Esophagus muscularis mucosa (tissue), 4 donors: ENCODE results near the gene RHOT2. TPM values are rescaled to one million over a fixed set of nuclear protein-coding genes. Genes with fewer than 3 reads are reported as not detected.

ENCODE experiments used
- DNase-seq: peaks from one replicate; pipeline ENCODE4 v3.0.0-alpha.2; 2017; ENCODE audit errors: extremely low spot score
- H3K27ac ChIP-seq, 4 donors: fragments of 200-600 bp; sonication (generic); replicated peaks in 1 of 4; 1 replicate in 3 of 4; 2 replicates in 1 of 4; pipeline ENCODE4 v1.5.1; 2016 to 2019; ENCODE audit warnings: mild to moderate bottlenecking in 1 of 4
- H3K27me3 ChIP-seq, 4 donors: fragments of 200-600 bp; sonication (generic); one replicate each; pipeline versions ENCODE4 v1.5.1 to v1.6.0; 2016 to 2019
- H3K36me3 ChIP-seq, 4 donors: fragments of 200-600 bp; sonication (generic); one replicate each; pipeline ENCODE4 v1.5.1; 2016 to 2019
- H3K4me1 ChIP-seq, 4 donors: fragments of 200-600 bp; sonication (generic); one replicate each; pipeline ENCODE4 v1.5.1; 2016 to 2019
- H3K4me3 ChIP-seq, 4 donors: fragments of 200-600 bp; sonication (generic); 1 replicate in 2 of 4; 2 replicates in 2 of 4; pipeline ENCODE4 v1.5.1; 2016 to 2019; ENCODE audit warnings: mild to moderate bottlenecking in 4 of 4, moderate library complexity in 1 of 4
- H3K9me3 ChIP-seq, 4 donors: fragments of 200-600 bp; sonication (generic); 1 replicate in 3 of 4; 2 replicates in 1 of 4; pipeline ENCODE4 v1.5.1; 2016 to 2019
- EP300 ChIP-seq: sonication (generic); formaldehyde crosslinking; IDR thresholded peaks from one replicate; pipeline ENCODE4 v1.6.1; 2017; ENCODE audit warnings: antibody characterized with exemption
- POLR2A ChIP-seq: fragments of 450-650 bp; IDR thresholded peaks from one replicate; pipeline ENCODE4 v1.6.1; 2017; ENCODE audit warnings: antibody characterized with exemption, moderate library complexity, mild to moderate bottlenecking, low read depth
- POLR2AphosphoS5 ChIP-seq, 2 donors: sonication (generic); formaldehyde crosslinking; IDR thresholded peaks; one replicate each; pipeline ENCODE4 v1.6.1; 2017; ENCODE audit warnings: antibody characterized with exemption in 2 of 2
- WGBS: methylation state at CpG from one replicate; pipeline ENCODE4 v1.1.5; 2018; 5-methylcytosine and 5-hydroxymethylcytosine counted together
- intact Hi-C: fragments of 100-400 bp; cut with DNase I; formaldehyde crosslinking; loops from one replicate; pipeline ENCODE4 v1.15.1; 2023
- total RNA-seq, 4 donors: library from RNA; depleted of rRNA; stranded (reverse); fragments of >200 nt; gene quantifications; one replicate each; pipeline versions ENCODE4 v1.1.0 to v1.2.1, GENCODE V29; 2016
- TF ChIP-seq, protein P1 (sequence below), 3 experiments: fragments of 200-600 bp in 2 of 3; fragments of 450-650 bp in 1 of 3; sonication (generic) in 2 of 3; IDR thresholded peaks; one replicate each; pipeline ENCODE4 v1.5.1; 2017 to 2019; ENCODE audit warnings: antibody characterized with exemption in 3 of 3, mild to moderate bottlenecking in 2 of 3, moderate library complexity in 1 of 3

Gene RHOT2
- total RNA-seq, 4 donors from 2014 or later, result 34.5 to 67.5 (median 58.6) TPM

- DNase-seq, result no peak
- peak overlapping the region; percentile 73 to 87 (median 80) for H3K27ac ChIP-seq
Measured at GRCh38 chr16:683396-684070, 15.6 kb downstream of the RHOT2 start.

GRCh38 chr16:684071-684794, 16.3 kb downstream of the RHOT2 start, which contains the start of gene JMJD8:
TSS of gene JMJD8 (minus strand) at chr16:684334. CDS start at chr16:684319, 15 bp downstream.
- no peak for TF ChIP-seq EP300
- TF ChIP-seq POLR2A, result peak; percentile 25
- TF ChIP-seq POLR2AphosphoS5 (IDR thresholded peaks at IDR 0.05), result peak; percentile 86 to 94
- TF ChIP-seq, protein P1, sequence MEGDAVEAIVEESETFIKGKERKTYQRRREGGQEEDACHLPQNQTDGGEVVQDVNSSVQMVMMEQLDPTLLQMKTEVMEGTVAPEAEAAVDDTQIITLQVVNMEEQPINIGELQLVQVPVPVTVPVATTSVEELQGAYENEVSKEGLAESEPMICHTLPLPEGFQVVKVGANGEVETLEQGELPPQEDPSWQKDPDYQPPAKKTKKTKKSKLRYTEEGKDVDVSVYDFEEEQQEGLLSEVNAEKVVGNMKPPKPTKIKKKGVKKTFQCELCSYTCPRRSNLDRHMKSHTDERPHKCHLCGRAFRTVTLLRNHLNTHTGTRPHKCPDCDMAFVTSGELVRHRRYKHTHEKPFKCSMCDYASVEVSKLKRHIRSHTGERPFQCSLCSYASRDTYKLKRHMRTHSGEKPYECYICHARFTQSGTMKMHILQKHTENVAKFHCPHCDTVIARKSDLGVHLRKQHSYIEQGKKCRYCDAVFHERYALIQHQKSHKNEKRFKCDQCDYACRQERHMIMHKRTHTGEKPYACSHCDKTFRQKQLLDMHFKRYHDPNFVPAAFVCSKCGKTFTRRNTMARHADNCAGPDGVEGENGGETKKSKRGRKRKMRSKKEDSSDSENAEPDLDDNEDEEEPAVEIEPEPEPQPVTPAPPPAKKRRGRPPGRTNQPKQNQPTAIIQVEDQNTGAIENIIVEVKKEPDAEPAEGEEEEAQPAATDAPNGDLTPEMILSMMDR (IDR thresholded peaks at IDR 0.05), result peak in 1 of 3 experiments; percentile 18
- Histone ChIP-seq H3K27me3 (no peaks in the 10 kb centered on the region), H3K27ac (peak within 1 kb of the TSS; percentile 73 to 87 (median 80)), H3K4me1 (peaks cover 62 to 89% (median 71%) of the 10 kb centered on the region in 4 donors), H3K36me3 (peaks cover 21 to 52% (median 40%) of the 10 kb centered on the region in 4 donors), H3K9me3 (no peaks in the 10 kb centered on the region), H3K4me3 (peak within 1 kb of the TSS; percentile 72 to 80 (median 79))
- intact Hi-C loops, result no loop called here
- DNase-seq, result peak; percentile 97
- WGBS, result 1% methylated on average over 28 of the region's 91 CpGs

More at GRCh38 chr16:683396-684070, 15.6 kb downstream of the RHOT2 start:
- 28% methylated on average over 25 of the region's 57 CpGs for WGBS
- TF ChIP-seq POLR2A (no peak), EP300 (no peak), POLR2AphosphoS5 (IDR thresholded peaks at IDR 0.05) (no peak)
- TF ChIP-seq, protein P1 (IDR thresholded peaks at IDR 0.05), result no peak
- intact Hi-C loops, result no loop called here
- Histone ChIP-seq H3K36me3 (peaks cover 21 to 52% (median 40%) of the 10 kb centered on the region in 4 donors), H3K27me3 (no peaks in the 10 kb centered on the region), H3K4me1 (peaks cover 59 to 86% (median 69%) of the 10 kb centered on the region in 4 donors), H3K4me3 (peak overlapping the region; percentile 72 to 80 (median 79)), H3K9me3 (no peaks in the 10 kb centered on the region)

- WGBS, result 94% methylated on average over 53 of the region's 61 CpGs
- Histone ChIP-seq H3K9me3 (no peaks in the 10 kb centered on the region), H3K36me3 (peaks cover 21 to 52% (median 40%) of the 10 kb centered on the region in 4 donors), H3K4me3 (peak overlapping the region; percentile 72 to 80 (median 79)), H3K4me1 (peaks cover 64 to 94% (median 72%) of the 10 kb centered on the region in 4 donors), H3K27ac (peak overlapping the region; percentile 73 to 87 (median 80)), H3K27me3 (no peaks in the 10 kb centered on the region)
- intact Hi-C loops, result no loop called here
- TF ChIP-seq, protein P1 (IDR thresholded peaks at IDR 0.05), result no peak
- TF ChIP-seq EP300, result no peak
- TF ChIP-seq POLR2AphosphoS5 (IDR thresholded peaks at IDR 0.05), result no peak
- no peak for TF ChIP-seq POLR2A
- DNase-seq, result no peak
Measured at GRCh38 chr16:684961-685696, 17.2 kb downstream of the RHOT2 start.

DNA sequence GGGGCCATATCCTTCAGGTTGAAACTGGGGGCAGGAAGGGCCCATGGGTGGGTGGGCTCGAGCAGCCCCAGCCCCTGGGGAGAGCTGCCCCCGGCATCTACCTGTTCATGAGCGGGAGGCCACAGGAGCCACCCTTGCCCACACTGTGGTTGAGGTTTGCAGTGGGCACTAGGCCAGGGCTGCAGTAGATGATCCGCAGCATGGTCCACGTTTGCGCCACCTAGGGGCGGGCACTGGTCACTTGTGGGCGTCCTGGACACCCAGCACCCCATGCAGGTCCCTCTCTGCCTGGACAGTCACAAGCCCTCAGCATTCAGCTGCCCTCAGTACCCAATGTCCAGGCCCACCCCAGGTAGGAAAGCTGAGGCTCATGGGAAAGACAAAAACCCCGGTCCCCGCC, 18.0 kb downstream of the RHOT2 start:
- TF ChIP-seq POLR2A, result no peak
- TF ChIP-seq, protein P1 (IDR thresholded peaks at IDR 0.05), result peak in 2 of 3 experiments; percentile 12 to 30
- H3K4me3 ChIP-seq, result no peak overlapping the region
- no peaks in the 10 kb centered on the region for H3K27me3 ChIP-seq
- no peak overlapping the region for H3K27ac ChIP-seq
- intact Hi-C loops, result no loop called here
- H3K4me1 ChIP-seq, result peaks cover 61 to 96% (median 76%) of the 10 kb centered on the region in 4 donors
- H3K36me3 ChIP-seq, result peaks cover 21 to 52% (median 40%) of the 10 kb centered on the region in 4 donors
- WGBS, result 67% methylated on average over 10 of the region's 10 CpGs
- no peak for DNase-seq
- no peaks in the 10 kb centered on the region for H3K9me3 ChIP-seq
